ENCODE measurements around the gene NR1H2.

- TF ChIP-seq CTCF (IDR thresholded peaks at IDR 0.05) (peak; percentile 87 to 95 (median 88)), POLR2A (IDR thresholded peaks at IDR 0.05) (no peak)
Measured at GRCh38 chr19:50357178-50358100, 18.8 kb upstream of the NR1H2 start.
